Measurements from ENCODE around the gene MOB2.

The MOB2 gene

DNA sequence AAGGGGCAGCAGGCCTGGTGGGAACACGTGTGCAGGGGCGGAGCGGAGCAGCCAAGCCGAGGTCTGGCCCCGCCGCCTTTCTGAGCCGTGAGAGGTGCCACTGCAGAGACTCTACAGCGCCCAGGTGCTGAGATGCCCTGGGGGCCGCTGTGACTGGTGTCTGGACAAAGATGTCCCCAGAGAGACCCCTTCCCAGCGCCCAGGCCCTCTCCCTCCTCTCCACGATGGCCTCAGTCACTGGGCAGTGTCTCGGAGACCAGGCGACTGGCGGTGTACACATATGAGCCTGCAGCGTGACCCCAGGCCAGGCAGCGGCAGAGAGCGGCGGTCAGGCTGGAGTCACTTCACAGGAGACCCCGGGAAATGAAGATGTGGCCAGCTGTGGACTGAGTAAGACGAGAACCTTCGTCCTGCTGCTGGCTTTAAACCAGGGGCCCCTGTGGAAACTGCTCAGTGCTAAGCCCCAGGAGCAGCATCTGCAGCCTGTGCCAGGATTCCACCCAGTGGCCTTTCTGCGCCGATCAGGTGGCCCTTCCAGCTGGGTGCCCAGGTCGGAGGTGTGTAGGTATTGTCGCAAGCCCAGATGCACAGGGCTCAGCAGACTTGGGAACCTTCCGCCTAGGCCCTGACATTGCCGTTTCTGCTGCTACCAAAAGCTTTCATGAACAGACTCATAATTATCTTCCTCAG is 34.7 kb downstream of the MOB2 start:
- H3K79me2 ChIP-seq (ENCODE audit: insufficient read depth, low read length) = no peaks in the 10 kb centered on the region
- H3K4me3 ChIP-seq (ENCODE audit: insufficient read depth, low read length, poor library complexity, severe bottlenecking) = no peak overlapping the region
- H3F3A ChIP-seq (ENCODE audit: insufficient read depth) = no peaks in the 10 kb centered on the region
- no peak overlapping the region for H3K27ac ChIP-seq (ENCODE audit: low read depth, low read length)
- H4K20me1 ChIP-seq (ENCODE audit: low read depth, low read length) = no peaks in the 10 kb centered on the region
- H3K9ac ChIP-seq (ENCODE audit: low read length) = no peak overlapping the region
- no peaks in the 10 kb centered on the region for H3K9me3 ChIP-seq (ENCODE audit: insufficient read depth, low read length)
- H3K27me3 ChIP-seq (ENCODE audit: low read length) = no peaks in the 10 kb centered on the region
- no peak overlapping the region for H2AFZ ChIP-seq (ENCODE audit: low read depth, low read length, severe bottlenecking)
- H3K4me2 ChIP-seq (ENCODE audit: low read depth, low read length, poor library complexity, severe bottlenecking) = no peak overlapping the region
- no peak for TF ChIP-seq EZH2phosphoT487 (conservative IDR thresholded peaks at IDR 0.05; ENCODE audit: low read length)
- TF ChIP-seq, protein P1, sequence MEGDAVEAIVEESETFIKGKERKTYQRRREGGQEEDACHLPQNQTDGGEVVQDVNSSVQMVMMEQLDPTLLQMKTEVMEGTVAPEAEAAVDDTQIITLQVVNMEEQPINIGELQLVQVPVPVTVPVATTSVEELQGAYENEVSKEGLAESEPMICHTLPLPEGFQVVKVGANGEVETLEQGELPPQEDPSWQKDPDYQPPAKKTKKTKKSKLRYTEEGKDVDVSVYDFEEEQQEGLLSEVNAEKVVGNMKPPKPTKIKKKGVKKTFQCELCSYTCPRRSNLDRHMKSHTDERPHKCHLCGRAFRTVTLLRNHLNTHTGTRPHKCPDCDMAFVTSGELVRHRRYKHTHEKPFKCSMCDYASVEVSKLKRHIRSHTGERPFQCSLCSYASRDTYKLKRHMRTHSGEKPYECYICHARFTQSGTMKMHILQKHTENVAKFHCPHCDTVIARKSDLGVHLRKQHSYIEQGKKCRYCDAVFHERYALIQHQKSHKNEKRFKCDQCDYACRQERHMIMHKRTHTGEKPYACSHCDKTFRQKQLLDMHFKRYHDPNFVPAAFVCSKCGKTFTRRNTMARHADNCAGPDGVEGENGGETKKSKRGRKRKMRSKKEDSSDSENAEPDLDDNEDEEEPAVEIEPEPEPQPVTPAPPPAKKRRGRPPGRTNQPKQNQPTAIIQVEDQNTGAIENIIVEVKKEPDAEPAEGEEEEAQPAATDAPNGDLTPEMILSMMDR (IDR thresholded peaks at IDR 0.05; ENCODE audit: insufficient read depth, low read length, poor library complexity, severe bottlenecking) = no peak
- no peaks in the 10 kb centered on the region for H3K9me2 ChIP-seq (replicated peaks; ENCODE audit: insufficient read depth, low read length)
- H3K36me3 ChIP-seq (ENCODE audit: low read length) = no peaks in the 10 kb centered on the region

DNA sequence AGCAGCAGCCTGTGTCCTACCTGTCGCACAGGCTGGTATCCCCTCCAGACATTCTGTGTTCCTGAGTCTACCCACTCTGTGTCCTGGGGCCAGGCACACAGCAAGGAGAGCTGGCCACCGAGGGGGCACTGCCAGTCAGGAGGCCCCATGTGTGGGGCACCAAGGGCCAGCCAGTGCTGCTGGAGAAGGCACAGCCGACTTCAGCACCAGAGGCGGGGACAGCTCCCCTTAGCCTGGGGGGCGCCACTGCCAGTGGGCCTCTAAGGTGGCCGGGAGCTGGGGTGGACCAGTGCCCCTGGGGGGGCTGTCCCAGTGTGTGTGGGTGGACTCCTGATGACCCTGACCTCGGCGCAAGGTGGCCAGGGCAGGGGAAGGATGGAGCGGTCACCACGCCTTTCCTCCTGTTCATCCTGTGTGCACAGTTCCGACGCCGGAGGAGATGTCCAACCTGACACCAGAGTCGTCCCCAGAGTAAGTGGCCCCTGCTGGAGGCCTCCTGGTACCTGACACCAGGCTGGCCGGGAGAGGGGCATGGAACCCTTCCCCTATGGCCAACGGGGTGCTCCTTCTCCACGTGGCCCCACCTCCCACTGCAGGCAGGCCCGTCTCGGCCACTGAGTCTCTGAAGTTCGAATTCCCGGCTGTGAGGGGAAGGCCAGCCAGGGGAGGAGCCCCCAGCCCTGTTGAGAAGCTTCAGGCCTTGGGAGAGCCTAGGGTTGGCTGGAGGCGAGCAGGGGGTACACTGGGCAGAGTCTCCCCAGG is 35.4 kb downstream of the MOB2 start:
- Histone ChIP-seq H3K9me2 (replicated peaks; ENCODE audit: insufficient read depth, low read length) (no peaks in the 10 kb centered on the region), H3K9me3 (ENCODE audit: insufficient read depth, low read length) (no peaks in the 10 kb centered on the region), H3K27me3 (ENCODE audit: low read length) (no peaks in the 10 kb centered on the region), H3F3A (ENCODE audit: insufficient read depth) (no peaks in the 10 kb centered on the region), H3K36me3 (ENCODE audit: low read length) (no peaks in the 10 kb centered on the region), H3K79me2 (ENCODE audit: insufficient read depth, low read length) (no peaks in the 10 kb centered on the region), H3K4me3 (ENCODE audit: insufficient read depth, low read length, poor library complexity, severe bottlenecking) (no peak overlapping the region), H4K20me1 (ENCODE audit: low read depth, low read length) (no peaks in the 10 kb centered on the region), H3K27ac (ENCODE audit: low read depth, low read length) (no peak overlapping the region), H3K4me2 (ENCODE audit: low read depth, low read length, poor library complexity, severe bottlenecking) (no peak overlapping the region), H3K9ac (ENCODE audit: low read length) (no peak overlapping the region), H2AFZ (ENCODE audit: low read depth, low read length, severe bottlenecking) (no peak overlapping the region)
- TF ChIP-seq, protein P1 (IDR thresholded peaks at IDR 0.05; ENCODE audit: insufficient read depth, low read length, poor library complexity, severe bottlenecking) = no peak
- TF ChIP-seq EZH2phosphoT487 (conservative IDR thresholded peaks at IDR 0.05; ENCODE audit: low read length) = no peak

DNA sequence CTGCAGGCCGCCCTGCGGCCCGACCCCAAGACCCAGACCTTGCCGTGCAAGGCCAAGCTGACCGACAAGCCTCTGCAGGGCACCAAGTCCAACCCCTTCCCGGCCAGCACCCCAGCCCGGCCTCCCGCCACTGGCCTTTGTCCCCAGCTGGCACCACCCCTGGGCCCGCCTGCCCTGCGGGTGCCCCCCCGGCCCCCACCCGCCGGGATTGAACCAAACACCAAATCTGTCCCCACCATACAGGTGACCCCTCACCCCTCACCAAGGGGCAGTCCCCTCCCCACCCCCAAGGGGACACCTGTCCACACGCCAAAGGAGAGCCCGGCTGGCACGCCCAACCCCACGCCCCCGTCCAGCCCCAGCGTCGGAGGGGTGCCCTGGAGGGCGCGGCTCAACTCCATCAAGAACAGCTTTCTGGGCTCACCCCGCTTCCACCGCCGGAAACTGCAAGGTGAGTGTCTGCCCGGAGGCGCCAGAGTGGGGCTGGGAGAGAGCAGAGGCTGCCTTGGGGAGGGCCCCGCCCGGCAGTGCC is 36.2 kb downstream of the MOB2 start:
- Histone ChIP-seq H3K4me2 (ENCODE audit: low read depth, low read length, poor library complexity, severe bottlenecking) (no peak overlapping the region), H3F3A (ENCODE audit: insufficient read depth) (no peaks in the 10 kb centered on the region), H3K9me3 (ENCODE audit: insufficient read depth, low read length) (no peaks in the 10 kb centered on the region), H3K27me3 (ENCODE audit: low read length) (no peaks in the 10 kb centered on the region), H3K79me2 (ENCODE audit: insufficient read depth, low read length) (no peaks in the 10 kb centered on the region), H3K9me2 (replicated peaks; ENCODE audit: insufficient read depth, low read length) (no peaks in the 10 kb centered on the region), H3K9ac (ENCODE audit: low read length) (no peak overlapping the region), H3K4me3 (ENCODE audit: insufficient read depth, low read length, poor library complexity, severe bottlenecking) (no peak overlapping the region), H3K36me3 (ENCODE audit: low read length) (no peaks in the 10 kb centered on the region), H4K20me1 (ENCODE audit: low read depth, low read length) (no peaks in the 10 kb centered on the region), H3K27ac (ENCODE audit: low read depth, low read length) (no peak overlapping the region), H2AFZ (ENCODE audit: low read depth, low read length, severe bottlenecking) (no peak overlapping the region)
- no peak for TF ChIP-seq EZH2phosphoT487 (conservative IDR thresholded peaks at IDR 0.05; ENCODE audit: low read length)
- TF ChIP-seq, protein P1 (IDR thresholded peaks at IDR 0.05; ENCODE audit: insufficient read depth, low read length, poor library complexity, severe bottlenecking) = no peak
